ENCODE data around the gene RAB11A.

The RAB11A gene

GRCh38 chr15:65918357-65918920 is 49.1 kb downstream of the RAB11A start:
- DNase-seq = no peak

DNA sequence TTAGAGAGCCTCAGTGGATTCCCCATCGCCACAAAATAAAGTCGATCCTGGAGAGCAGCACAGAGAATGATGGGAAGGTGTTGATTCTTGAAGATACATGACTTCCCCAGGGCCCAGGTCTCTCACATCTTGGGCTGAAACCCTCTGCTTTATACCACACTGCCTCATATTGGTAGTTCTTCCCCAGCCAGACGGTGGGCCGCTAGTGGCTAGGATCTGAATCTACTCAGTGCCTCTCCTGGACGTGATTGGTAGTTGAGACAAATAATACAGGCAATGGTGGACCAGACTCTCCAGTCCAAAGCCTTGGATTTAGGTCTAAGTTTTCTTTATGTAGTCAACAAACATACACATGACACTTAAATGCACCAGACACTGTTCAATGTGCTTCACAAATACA is 49.7 kb downstream of the RAB11A start:
- DNase-seq = no peak

DNA sequence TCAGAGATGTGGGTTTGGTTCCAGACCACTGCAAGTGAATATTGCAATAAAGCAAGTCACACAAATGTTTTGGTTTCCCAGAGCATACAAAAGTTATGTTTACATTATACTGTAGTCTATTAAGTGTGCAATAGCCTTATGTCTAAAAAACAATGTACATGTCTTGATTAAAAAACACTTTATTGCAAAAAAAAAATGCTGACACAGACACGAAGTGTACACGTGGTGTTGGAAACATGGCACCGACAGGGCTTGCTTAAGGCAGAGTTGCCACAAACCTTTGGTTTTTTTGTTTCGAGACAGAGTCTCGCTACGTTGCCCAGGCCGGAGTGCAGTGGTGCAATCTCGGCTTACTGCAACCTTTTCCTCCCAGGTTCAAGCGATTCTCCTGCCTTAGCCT is 50.1 kb downstream of the RAB11A start:
- no peak for DNase-seq

DNA sequence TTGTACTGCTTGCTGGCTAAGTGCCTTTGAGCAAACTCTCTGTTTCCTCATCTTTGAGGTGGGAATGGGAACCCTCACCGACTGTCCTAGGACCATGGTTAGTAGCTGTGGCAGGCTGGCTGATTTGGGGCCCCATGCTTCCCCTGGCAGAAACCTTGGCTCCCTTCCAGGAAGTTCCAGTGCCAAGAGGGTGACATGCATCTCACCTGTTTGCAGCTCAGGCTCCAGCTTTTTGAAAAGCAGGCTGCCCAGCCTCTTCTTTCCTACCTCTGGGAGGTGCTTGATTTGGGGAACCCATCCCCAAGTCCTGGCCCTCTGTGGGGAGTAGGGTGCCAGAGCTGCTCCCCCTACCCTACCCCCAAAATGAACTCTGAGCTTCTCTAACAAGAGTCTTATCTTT is 50.8 kb downstream of the RAB11A start:
- DNase-seq = no peak

- no peak for DNase-seq
Observed at GRCh38 chr15:65920825-65921309, 51.6 kb downstream of the RAB11A start.

- DNase-seq = no peak
Observed at GRCh38 chr15:65921780-65922179, 52.5 kb downstream of the RAB11A start.

DNA sequence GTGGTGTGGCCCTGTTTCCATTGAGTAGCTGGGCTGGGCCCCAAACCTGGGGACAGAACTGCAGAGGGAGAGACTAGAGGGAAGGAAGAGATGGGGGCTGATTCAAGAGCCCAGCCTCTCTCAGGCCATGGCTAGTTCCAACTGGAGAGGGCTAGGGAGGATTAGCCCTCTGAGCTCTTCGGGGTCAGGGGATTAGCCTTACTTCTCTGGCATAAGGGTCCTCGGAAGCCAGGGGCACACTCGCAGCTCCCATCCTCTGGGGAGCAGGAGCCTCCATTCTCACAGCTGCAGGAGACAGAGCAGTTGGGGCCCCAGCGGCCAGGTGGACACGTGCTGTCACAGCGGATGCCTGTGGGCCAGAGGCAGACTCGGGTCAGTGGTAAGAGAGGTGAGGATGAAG is 53.3 kb downstream of the RAB11A start:
- no peak for DNase-seq

GRCh38 chr15:65923264-65923663 is 54.0 kb downstream of the RAB11A start:
- DNase-seq = no peak

- DNase-seq = no peak
Observed at GRCh38 chr15:65924004-65924403, 54.7 kb downstream of the RAB11A start.

DNA sequence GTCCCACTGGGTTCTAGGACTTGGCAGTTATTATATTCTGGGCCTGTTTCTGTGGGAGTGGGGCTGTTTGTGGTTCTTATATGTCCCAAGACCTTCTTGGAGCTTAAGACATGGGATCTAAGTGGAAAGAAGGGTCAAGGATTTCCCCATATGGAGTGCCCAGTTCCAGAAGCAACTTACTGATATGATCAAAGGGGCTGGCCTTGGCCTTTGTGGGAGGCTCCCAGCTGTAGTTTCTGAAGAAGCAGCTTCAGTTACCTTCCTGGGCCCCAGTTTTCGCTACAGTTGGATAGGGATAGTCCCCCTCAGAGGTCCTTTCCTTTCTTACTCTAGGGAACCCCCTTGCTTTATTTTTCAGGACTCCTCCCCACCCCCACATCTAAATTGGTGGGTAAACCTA is 56.0 kb downstream of the RAB11A start:
- DNase-seq = no peak

DNA sequence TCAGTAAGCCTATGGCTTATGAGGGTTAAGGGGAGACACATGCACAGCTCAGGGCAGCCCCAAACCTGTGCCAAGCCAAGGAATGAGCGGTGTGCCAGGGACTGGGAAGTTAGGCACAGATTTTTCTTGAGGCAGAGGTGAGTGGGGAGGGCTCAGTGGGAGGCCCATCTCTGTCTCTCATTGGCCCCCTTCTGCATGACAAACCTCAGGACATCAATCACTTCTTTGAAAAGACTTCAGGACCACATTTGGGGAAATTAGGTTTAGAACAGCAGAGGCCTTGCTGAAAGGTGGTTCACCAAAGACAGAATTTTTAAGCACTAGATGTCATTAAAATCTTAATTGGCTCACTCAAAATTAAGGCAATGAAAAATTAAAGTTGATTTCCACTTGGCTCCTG is 57.2 kb downstream of the RAB11A start:
- no peak for DNase-seq

DNA sequence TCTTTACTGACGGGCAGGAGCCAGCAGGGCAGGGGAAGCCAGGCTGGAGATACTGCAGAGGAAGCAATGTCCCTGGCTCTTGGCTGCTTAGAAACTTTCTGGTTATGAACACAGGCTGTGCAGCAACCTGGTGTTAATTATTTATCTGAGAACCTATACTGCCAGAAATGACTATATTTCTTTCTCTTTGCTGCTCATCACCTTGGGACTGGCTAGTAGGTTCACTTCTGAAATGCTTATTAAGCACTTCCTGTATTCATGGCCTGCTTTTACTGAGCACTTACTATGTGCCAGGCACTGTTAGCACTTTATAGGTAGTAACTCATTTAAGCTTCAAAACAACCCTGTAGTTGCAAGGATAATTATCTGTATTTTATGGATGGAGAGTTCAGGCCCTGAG is 57.6 kb downstream of the RAB11A start:
- DNase-seq = no peak

- DNase-seq = no peak
Observed at GRCh38 chr15:65927545-65927944, 58.3 kb downstream of the RAB11A start.

DNA sequence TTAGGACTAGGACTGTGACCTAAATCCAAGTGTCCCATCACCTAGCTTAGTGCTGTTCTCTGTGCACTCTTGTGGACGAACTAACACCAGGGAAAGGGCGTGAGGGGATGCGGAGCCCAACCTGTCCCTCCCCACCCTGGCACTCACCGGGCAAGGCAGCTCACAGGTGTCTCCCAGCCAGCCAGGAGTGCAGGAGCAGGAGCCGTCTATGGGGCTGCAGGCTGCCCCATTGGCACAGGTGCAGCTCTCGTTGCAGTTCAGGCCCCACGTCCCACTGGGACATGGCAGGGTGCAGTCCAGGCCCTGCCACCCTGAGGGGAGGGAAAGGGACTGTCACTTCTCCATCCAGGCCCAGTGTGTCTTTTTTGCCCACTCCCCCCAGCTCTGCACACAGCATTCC is 60.3 kb downstream of the RAB11A start:
- DNase-seq = no peak

- no peak for DNase-seq
Observed at GRCh38 chr15:65930134-65930533, 60.8 kb downstream of the RAB11A start.

GRCh38 chr15:65931221-65931620 is 61.9 kb downstream of the RAB11A start:
- DNase-seq = no peak

- no peak for DNase-seq
Observed at GRCh38 chr15:65935391-65935790, 66.1 kb downstream of the RAB11A start.

GRCh38 chr15:65936282-65936681 is 67.0 kb downstream of the RAB11A start:
- DNase-seq = no peak

- DNase-seq = no peak
Observed at GRCh38 chr15:65937054-65937453, 67.8 kb downstream of the RAB11A start.

DNA sequence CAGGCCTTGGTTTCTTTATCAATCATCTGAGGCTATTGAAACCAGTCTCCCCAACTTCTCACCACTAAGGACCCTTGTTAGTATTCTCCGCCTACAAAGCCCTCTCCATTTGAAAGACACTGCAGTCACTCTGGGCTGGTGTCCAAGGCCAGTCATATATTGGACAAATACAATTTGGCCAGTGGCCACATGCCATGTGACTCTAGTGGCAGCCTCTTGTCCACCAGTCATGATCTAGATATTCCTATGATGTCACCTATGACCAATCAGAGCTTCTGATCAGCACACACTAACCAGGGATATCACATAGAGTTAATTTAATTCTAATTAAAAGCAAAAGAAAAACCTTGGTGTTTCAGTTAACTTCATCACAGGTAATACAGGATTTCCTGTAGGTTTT is 68.2 kb downstream of the RAB11A start:
- DNase-seq = no peak

GRCh38 chr15:65938604-65939003 is 69.3 kb downstream of the RAB11A start:
- DNase-seq = no peak

- DNase-seq = no peak
Observed at GRCh38 chr15:65939901-65940617, 70.8 kb downstream of the RAB11A start.

DNA sequence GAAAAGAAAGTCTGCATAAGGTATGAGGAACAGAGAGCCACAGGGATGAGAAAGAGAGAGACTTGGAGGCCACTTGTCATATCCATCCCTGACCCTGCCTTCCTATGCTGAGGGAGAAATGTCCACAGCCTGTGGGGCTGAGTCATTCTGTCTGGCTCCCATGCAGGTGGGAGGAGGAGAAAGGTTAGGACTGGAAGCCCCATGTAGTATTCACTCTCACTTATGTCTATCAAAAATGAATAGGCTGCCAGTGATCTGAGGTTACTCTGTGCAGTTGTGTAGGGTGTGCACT is 71.3 kb downstream of the RAB11A start:
- DNase-seq = no peak
